ENCODE results near the gene BRINP1.

DNA sequence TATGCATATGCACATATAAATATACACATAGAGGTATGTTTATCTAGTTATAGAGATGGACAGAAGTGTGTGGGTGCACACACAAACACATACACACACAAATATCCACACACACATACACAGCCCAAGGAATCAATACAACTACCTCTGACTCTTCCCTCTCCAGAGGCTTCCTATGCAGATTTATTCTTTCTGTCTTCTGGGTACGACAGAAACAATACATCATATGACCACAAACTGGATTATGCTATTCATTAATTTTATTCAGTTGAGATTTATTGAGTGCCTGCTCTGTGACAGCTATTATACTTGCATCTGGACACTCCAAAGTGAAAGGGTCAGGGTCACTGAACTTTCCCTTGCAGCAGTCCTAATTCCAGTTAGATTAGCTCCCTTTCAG lies 155.8 kb downstream of the BRINP1 start:
- no peak for TF ChIP-seq RCOR1 (conservative IDR thresholded peaks at IDR 0.05; ENCODE audit: low read depth, low read length)
- TF ChIP-seq POLR2A (IDR thresholded peaks at IDR 0.05; ENCODE audit: low read depth, low read length) = no peak
- no peak for TF ChIP-seq SPI1 (IDR thresholded peaks at IDR 0.05; ENCODE audit: borderline replicate concordance, insufficient read depth, low read depth, low read length)
- TF ChIP-seq, protein P1, sequence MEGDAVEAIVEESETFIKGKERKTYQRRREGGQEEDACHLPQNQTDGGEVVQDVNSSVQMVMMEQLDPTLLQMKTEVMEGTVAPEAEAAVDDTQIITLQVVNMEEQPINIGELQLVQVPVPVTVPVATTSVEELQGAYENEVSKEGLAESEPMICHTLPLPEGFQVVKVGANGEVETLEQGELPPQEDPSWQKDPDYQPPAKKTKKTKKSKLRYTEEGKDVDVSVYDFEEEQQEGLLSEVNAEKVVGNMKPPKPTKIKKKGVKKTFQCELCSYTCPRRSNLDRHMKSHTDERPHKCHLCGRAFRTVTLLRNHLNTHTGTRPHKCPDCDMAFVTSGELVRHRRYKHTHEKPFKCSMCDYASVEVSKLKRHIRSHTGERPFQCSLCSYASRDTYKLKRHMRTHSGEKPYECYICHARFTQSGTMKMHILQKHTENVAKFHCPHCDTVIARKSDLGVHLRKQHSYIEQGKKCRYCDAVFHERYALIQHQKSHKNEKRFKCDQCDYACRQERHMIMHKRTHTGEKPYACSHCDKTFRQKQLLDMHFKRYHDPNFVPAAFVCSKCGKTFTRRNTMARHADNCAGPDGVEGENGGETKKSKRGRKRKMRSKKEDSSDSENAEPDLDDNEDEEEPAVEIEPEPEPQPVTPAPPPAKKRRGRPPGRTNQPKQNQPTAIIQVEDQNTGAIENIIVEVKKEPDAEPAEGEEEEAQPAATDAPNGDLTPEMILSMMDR (IDR thresholded peaks at IDR 0.05 in 2 of 3, conservative IDR thresholded peaks at IDR 0.05 in 1 of 3; ENCODE audit: control insufficient read depth in 2 of 3, extremely low read depth in 1 of 3, insufficient read depth in 1 of 3, low read depth in 3 of 3, low read length in 3 of 3) = no peak
- no peak for TF ChIP-seq SMAD1 (IDR thresholded peaks at IDR 0.05; ENCODE audit: low read depth, partially characterized antibody)
- TF ChIP-seq TARDBP (IDR thresholded peaks at IDR 0.05; ENCODE audit: borderline replicate concordance) = no peak
- no peak for TF ChIP-seq HDGF (IDR thresholded peaks at IDR 0.05)
- no peak for TF ChIP-seq PAX8 (IDR thresholded peaks at IDR 0.05)
- TF ChIP-seq RFX5 (IDR thresholded peaks at IDR 0.05; ENCODE audit: low read depth, low read length) = no peak
- no peak for TF ChIP-seq MYC (IDR thresholded peaks at IDR 0.05; ENCODE audit: insufficient read depth, insufficient read length, insufficient replicate concordance, low read length, severe bottlenecking)
- no peak for TF ChIP-seq CBFB (IDR thresholded peaks at IDR 0.05; ENCODE audit: low read depth)

Measured in GM12878 (cell line).